ENCODE results near the gene SCN3B.

DNA sequence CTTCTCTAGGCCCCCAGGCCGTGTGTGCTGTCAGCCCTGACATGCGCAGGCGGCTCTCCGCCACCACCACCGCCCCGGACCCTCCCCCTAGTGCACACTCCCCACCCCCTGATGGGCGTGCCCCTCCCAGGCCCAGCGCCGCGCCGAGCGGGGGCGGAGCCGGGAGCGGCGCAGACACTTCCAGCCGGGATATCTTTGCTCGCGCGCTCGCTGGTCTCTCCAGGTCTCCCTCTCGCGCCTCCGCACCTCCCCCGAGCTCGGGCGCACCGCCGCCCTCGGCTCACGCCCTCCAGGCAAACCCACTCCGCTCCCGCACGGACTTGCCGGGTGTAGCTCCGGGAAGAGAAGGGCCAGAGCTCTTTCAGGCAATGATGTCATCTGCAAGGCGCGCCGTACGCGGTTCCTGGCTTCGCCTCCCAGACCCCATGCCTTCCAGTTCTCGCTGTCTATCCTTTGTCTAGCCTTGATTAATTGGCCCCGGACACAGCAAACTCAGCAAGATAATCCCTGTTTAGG lies at the start of gene SCN3B:
- TF ChIP-seq CTCF (IDR thresholded peaks at IDR 0.05) (no peak), POLR2AphosphoS5 (IDR thresholded peaks at IDR 0.05; ENCODE audit: insufficient read depth in 1 of 2, low read depth in 1 of 2) (no peak), POLR2A (IDR thresholded peaks at IDR 0.05) (no peak)

All from vagina (tissue), 2 donors.